HEK293T (cell line): Measurements from ENCODE around the gene DNAH17.

ENCODE experiments used
- ARNT ChIP-seq: fragments of 450-650 bp; IDR thresholded peaks from 2 replicates; pipeline ENCODE4 v1.6.1; 2017; ENCODE audit warnings: mild to moderate bottlenecking
- BHLHE40 ChIP-seq: fragments of 450-650 bp; IDR thresholded peaks from 2 replicates; pipeline ENCODE4 v1.6.1; 2016; ENCODE audit warnings: mild to moderate bottlenecking, moderate library complexity, borderline replicate concordance
- CTBP1 ChIP-seq: fragments of 450-650 bp; IDR thresholded peaks from 2 replicates; pipeline ENCODE4 v1.6.1; 2016; ENCODE audit warnings: borderline replicate concordance
- ELF4 ChIP-seq: fragments of 450-650 bp; IDR thresholded peaks from 2 replicates; pipeline ENCODE4 v1.6.1; 2017; ENCODE audit warnings: antibody characterized with exemption
- FOXA1 ChIP-seq: fragments of 450-650 bp; IDR thresholded peaks from 2 replicates; pipeline ENCODE4 v1.6.1; 2016; ENCODE audit warnings: mild to moderate bottlenecking
- FOXK2 ChIP-seq: fragments of 450-650 bp; IDR thresholded peaks from 2 replicates; pipeline ENCODE4 v1.6.1; 2016; ENCODE audit warnings: mild to moderate bottlenecking
- FOXM1 ChIP-seq: fragments of 450-650 bp; IDR thresholded peaks from 2 replicates; pipeline ENCODE4 v1.6.1; 2017; ENCODE audit warnings: mild to moderate bottlenecking, borderline replicate concordance
- LEF1 ChIP-seq: fragments of 450-650 bp; IDR thresholded peaks from 2 replicates; pipeline ENCODE4 v1.6.1; 2017; ENCODE audit warnings: mild to moderate bottlenecking, borderline replicate concordance
- NFRKB ChIP-seq: fragments of 450-650 bp; IDR thresholded peaks from 2 replicates; pipeline ENCODE4 v1.6.1; 2016; ENCODE audit warnings: mild to moderate bottlenecking, moderate library complexity
- SP1 ChIP-seq: fragments of 450-650 bp; IDR thresholded peaks from 2 replicates; pipeline ENCODE4 v1.6.1; 2017
- SUZ12 ChIP-seq: fragments of 450-650 bp; IDR thresholded peaks from 2 replicates; pipeline ENCODE4 v1.6.1; 2016; ENCODE audit warnings: mild to moderate bottlenecking
- TARDBP ChIP-seq: fragments of 450-650 bp; IDR thresholded peaks from 2 replicates; pipeline ENCODE4 v1.6.1; 2016
- TF ChIP-seq, protein P1 (sequence below): fragments of 450-650 bp; IDR thresholded peaks from 2 replicates; pipeline ENCODE4 v1.6.1; 2016

GRCh38 chr17:78381601-78382232, 195.5 kb downstream of the DNAH17 start:
- TF ChIP-seq CTBP1: no peak
- no peak for TF ChIP-seq BHLHE40
- TF ChIP-seq FOXA1: no peak
- TF ChIP-seq SUZ12: no peak
- no peak for TF ChIP-seq ELF4
- TF ChIP-seq FOXM1: no peak
- TF ChIP-seq SP1: no peak
- TF ChIP-seq LEF1: no peak
- TF ChIP-seq, protein P1, sequence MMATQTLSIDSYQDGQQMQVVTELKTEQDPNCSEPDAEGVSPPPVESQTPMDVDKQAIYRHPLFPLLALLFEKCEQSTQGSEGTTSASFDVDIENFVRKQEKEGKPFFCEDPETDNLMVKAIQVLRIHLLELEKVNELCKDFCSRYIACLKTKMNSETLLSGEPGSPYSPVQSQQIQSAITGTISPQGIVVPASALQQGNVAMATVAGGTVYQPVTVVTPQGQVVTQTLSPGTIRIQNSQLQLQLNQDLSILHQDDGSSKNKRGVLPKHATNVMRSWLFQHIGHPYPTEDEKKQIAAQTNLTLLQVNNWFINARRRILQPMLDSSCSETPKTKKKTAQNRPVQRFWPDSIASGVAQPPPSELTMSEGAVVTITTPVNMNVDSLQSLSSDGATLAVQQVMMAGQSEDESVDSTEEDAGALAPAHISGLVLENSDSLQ: no peak
- TF ChIP-seq TARDBP: no peak
- TF ChIP-seq FOXK2: no peak
- no peak for TF ChIP-seq NFRKB
- no peak for TF ChIP-seq ARNT
